Hindlimb muscle (tissue), 1 donor: ENCODE results near the gene CAV3. TPM values are rescaled to one million over a fixed set of nuclear protein-coding genes. Genes with fewer than 3 reads are reported as not detected.
A peak's percentile ranks its signal among the peaks of the same experiment; 100 is the strongest.

Experiments used
- DNase-seq: peaks from one replicate; pipeline ENCODE4 v3.0.0-alpha.2; 2013
- polyA plus RNA-seq: library from polyadenylated mRNA; unstranded; fragments of 120-200 nt; gene quantifications from one replicate; pipeline ENCODE4 v1.2.1, GENCODE V29; 2013; ENCODE audit not compliant: insufficient read length

Gene CAV3
- polyA plus RNA-seq, 1 donor, result 337 TPM

DNA sequence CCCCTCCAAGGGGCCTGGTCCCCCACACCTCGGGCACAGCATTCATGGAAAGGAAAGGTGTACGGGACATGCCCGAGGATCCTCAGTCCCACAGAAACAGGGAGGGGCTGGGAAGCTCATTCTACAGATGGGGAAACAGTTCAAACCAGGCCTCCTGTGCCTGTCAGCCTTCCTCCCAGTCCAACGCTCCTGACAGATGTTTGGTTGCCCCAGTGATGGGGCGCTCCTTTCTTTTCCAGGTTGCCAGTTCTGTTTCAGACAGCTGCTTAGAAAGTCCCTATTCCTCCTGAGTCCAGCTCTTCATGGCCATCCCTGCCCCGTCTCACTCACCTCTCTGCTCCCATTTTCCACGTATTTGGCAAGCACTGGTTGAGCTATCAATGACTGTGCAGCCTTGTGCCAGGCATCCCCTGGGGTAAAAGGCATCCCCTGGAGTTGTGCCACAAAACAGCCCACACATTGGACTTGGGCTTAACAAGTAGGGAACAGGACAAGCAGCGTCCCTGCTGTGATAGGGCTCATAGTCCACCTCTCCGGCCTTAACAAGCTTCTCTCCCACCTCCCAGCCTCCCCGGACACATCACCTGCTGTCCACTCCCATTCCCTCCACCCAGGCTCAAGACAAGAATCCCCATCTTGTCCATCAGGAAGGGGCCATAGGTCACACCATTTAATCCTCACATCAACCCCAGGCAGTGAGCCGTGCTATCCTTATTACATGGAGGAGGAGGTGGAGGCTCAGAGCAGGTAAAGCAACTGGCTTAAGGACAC is 29.2 kb downstream of the CAV3 start:
- DNase-seq, result no peak

DNA sequence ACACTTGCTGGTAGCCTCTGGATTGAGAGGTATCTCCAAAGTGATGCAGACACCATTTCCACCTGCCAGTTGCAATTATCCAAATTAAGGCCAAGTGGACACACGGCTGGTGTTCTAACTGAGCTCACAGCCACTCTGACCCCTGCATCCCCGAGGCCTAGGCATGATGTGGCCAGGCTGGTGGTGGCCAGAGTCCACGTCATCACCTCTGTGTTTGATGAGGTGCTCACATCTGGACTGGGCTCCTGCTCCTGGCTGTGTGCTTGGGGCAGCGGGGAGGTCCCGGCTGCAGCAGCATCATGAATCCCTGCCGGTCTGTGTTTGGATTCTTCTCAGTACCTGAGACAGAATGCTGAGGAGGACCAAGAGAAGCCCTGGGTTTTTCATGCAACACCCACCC is 30.9 kb downstream of the CAV3 start:
- DNase-seq, result no peak

DNA sequence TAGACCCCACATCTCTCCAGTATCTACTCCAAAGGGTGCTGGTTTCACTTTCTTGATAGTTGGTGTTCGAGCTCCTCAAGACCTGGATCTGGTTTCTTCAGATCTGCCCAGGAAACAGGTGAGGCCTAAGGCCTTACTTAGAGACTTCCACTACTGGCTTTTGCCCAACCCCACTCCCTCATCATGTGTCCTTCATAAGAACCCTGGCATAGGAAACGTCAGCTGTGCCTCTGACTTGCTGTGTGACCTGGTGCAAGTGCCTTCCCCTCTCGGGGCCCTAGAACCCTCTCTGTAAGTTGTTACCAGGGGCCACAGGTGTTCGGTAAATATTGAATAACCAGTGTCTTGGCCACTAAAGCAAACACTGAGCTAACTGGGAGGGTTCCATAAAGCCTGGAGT is 31.9 kb downstream of the CAV3 start:
- no peak for DNase-seq

DNA sequence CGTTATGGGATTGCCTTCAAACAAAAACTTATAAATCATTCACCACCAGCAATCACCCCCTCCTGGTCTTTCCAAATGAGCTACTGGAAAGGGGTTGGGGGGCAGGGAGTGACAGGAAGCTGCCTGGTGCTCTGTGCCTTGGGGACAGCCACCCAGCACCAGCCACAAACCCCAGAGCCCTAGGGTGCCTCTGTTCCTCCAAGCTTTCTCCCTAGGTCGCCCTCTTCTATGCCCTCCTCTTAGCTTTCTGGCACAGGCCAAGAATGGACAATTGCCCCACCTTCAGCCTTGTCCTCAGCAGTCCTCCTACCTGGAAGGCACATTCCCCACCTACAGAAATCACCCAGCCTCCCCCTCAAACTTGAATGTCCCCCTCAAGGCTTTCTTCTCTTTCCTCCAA is 32.5 kb downstream of the CAV3 start:
- DNase-seq, result no peak

DNA sequence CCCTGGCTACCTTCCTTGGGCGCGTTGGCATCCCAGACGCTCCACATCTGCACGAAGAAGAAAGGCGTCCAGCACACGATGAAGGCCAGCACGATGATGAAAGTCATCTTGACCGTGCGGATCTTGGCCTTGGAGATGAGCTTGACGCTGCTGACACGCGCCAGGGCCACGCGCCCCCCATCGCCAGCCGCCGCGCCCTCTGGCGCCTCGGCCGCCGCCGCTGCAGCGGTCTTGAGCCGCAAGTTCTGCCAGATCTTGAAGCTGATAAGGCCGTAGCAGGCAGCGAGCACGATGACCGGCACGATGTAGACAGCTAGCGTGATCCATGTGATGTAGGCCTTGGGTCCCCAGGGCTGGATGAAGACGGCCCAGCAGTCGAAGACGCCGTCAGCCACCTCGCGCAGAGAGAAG is 33.7 kb downstream of the CAV3 start:
- DNase-seq, result no peak

DNA sequence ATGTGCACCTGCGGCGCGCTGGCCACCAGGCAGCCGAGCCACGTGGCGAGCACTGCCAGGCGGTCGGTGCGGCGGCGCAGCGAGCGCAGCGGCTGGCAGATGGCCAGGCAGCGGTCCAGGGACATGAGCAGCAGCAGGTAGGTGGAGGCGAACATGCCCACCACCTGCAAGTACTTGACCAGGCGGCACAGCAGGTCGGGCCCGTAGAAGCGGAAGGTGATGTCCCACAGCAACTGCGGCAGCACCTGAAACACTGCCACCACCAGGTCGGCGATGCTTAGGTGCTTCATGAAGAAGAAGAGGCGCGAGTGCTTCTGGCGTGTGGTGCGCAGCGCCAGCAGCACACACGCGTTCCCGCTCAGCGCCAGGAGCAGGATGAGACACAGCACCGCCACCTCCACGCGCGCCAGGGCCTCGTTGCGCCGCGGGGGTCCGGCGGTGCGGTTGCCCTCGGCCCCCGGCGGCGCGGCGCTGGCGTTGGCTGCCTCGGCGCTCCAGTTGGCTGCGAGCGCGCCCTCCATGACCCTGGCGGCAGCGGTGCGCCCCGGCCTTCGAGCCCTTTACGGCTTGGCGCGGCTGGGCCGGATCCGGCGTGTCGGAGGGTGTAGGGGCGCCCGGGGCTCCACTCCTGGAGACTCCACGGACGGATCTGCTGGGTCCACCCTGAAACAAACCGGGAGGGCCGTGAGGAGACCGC is 34.2 kb downstream of the CAV3 start:
- DNase-seq, result no peak

DNA sequence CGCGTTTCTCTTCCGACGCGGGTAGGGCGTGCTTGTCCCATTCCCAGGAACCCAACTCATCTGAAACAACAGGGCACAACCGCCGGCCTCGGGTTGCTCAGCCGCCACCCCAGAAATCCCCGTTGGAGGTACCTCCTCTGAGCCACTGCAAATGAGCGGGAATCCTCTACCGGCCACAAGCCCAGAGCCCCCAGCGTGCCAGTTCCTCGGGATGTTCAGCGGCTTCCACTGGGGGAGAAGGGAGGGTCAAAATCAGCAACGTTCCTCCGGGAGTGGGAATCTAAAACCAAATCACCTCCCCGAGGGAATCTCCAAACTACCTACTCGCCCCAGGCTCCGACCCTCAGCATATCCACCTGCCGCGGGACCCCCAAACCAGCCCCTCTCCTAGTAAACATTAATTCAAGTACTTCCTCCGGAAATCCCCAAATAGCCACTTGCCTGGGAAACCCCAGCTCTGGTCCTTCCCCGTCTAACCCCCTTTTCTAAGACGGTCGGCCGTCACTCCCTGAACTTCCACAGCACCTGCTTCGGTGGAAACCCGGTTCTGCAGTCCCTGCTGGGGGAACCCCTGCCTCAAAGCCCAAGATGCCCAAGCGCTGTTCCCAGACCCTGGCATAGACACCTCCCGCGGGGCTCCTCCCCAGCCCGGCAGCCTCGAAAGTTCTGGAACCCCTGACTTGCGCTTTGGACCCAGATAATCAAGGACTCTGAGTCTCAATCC is 34.9 kb downstream of the CAV3 start:
- DNase-seq, result no peak

DNA sequence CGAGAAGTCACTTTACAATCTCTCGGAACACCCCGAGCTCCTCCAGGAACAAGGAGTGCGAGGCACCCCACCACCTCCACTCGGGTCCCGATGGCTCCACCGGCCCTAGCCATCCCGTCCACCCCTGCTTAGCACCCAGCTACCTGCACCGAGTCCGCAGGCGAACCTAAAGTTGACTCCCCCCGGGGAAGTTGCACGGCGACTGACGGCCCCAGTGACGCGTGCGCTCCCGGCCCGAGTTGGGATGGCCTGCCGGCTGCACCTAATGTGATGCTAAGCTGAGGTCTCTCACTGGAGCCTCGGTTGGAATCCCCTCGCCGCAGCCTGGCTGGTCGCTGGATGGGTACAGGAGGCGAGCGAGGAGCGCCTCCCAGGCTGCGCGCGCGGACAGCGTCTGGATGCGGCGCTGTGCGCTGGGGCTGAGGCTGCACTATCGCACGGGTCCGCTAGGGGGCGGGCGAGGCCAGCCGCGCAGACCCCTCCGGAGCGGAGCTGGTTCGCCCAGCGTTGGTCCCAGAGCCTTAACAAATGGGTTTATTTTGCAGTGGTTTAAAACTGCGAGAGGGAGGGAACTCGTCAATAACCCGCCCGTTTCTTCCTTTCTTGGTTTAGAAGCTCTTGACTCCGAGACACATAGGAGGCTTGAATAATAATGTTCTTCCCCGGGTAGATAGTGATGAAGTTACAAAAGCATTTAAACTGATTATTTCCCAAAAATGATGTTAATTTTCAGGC is 35.7 kb downstream of the CAV3 start, which contains the start of gene OXTR:
Gene OXTR, minus strand, starts transcription at position 526 of the 735 bp plus-strand sequence. CDS start 1,426 bp downstream, outside the sequence.
- peak; percentile 77 for DNase-seq

DNA sequence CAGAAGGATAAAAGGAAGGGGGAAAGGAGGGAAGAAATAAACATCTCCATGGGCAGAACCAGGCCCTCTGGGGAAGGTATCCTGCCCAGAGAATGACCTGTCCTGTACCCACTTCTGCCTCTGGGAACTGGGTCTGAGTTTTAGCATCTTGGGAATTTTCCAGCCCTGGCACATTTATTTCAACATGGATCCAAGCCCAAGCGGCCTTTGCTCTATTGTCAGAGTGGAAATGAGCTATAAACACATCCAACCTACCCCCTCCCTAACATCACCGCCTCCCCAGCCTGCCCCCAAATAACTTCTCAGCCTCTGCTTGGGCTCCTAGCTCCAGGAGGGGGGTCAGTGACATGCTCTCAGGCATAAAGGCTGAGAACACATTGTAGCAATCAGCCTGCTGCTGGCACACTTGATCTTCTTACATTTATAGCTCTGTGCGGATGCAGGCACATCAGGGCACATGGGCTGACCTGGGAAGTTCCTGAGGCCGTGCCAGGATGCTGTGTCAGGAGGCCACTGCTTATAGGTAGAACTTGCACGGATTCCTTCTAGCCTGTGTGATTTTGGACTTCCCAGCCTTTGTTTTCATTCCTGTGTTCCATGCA is 40.4 kb downstream of the CAV3 start:
- DNase-seq, result no peak

DNA sequence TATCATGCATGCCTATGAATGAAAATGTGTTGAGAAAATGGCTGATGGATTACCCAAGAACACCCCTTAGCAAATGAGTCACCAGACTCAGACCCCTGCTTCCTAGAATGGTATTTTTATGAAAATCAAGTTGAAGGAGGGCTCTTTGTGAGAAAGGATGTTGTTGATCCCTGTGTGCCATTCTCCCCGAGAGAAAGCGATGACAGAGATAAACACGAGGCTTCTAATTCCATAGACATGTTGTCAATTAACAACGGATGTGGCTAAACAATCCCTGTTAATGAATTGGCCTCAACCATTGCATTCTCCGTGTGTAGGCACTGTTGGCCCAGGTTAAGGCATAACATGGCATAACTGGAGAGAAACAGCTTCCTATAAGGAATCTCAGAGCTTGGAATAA is 41.6 kb downstream of the CAV3 start:
- DNase-seq, result no peak

DNA sequence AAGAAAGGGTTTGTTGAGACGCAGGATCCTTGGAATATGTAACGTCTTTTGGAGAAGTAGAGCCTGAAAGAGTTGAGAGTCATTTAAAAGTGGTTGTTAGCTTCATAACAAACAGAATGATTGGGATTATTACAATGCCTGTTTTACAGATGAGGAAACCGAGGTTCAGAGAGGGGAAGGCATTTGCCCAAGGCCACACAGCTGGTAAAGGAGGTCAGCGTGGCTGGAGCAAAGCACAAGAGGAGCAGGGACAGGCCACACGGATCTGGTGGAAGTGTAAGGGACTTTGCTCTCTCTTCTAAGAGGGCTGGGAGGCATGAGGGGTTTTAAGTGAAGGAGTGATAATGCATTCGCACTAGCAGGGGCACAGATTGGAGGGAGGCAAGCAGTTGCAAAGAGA is 42.0 kb downstream of the CAV3 start:
- DNase-seq, result no peak

DNA sequence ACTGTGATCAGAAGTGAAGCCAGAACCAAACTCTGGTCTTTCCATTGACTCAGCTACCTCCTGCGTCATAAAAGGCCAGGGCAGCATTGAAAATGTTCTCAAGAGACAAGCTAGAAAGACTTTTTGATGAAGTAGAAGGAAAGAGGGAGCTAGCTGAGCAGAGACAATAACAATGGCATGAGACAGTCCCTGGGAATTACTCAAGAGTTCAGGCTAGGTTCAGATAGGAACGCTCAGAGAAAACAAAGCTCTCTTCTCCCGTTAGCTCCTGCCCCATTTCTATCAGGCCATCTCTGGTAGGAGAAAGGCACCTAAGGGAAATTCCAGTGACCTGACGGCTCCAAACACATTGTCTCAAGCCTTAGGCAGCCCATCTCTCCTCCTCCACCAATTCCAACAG is 42.8 kb downstream of the CAV3 start:
- DNase-seq, result no peak

DNA sequence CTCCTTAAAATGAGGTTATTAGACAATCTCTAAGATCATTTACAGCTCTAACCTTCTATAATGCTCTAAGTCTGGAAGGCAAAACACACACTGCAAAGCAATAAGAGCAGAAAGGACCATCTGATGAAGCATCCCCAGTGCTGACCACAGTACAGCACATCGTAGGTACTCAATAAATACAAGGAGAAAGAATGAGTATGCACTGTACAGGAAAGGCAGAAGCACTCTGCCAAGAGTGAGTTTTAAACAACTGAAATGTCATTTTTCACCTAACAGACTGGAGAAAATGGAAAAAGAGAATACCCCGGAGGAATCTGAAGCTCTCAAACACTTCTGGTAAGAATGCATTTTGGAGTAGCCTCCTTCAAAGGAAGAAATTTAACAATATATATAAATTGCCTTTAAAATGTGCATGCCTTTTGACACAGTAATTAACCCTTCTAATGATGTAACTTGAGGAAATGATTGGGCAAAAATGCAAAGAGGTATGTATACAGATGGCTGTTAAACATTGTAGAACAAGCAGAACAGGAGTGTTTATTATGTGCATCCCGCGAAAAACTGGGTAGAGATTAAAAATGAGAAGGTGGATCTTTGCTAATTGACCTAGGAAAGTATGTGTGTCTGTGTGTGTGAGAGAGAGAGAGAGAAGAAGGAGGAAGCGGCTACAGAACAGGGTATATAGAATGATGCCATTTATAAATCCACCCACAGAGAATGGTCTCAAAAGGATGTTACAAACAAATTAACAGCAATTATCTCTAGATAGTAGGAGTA is 43.8 kb downstream of the CAV3 start:
- DNase-seq, result no peak

DNA sequence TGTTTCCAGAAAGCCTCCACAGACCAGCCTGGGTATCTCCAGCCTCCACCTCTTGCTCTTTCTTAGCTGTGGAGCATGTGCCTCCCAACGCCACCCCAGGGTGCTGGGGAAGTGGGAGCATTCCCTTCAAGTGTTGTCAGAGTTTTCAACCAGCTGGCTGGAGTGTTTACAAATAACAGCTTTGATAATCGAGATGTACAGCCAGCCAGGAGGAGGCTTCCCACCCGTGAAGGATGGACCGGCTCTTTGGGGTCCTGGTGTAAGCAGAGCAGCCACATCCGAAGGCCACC is 44.3 kb downstream of the CAV3 start:
- no peak for DNase-seq

DNA sequence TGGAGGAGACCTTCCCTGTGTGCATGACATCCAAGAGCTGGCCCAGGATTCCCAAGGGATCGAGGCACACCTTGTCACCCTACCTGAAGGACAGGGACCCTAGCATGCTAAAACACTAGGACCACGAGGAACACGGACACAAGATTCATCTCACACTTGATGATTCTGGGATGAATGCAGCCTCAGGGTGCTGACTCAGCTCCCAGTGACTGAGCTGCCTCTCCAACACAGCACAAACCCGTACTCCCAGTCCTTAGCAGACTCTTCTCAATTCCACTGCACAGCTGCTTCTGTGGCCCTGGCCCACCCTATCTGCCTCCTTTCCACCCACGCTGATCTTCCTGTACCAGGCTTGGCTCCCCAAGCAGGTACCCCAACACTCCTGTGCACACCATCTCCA is 44.9 kb downstream of the CAV3 start:
- no peak for DNase-seq

DNA sequence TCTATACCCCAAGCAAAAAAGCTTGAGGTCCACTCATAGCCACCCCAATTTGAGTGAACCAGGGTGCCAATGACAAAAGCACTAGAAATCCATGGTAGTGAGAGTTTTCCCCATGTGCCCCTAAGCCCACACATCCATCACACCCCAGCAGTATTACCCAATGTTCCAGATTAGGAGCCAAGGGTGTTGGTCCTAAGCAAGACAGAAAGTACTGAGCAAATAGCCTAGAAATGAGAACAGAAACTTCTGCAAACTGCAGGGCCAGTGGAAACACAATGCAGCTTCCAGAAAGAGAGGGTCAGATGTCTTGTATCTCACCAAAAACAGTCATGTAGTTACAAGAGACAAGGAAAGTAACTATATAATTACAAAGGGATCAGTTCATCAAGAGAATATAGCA is 46.7 kb downstream of the CAV3 start:
- no peak for DNase-seq

DNA sequence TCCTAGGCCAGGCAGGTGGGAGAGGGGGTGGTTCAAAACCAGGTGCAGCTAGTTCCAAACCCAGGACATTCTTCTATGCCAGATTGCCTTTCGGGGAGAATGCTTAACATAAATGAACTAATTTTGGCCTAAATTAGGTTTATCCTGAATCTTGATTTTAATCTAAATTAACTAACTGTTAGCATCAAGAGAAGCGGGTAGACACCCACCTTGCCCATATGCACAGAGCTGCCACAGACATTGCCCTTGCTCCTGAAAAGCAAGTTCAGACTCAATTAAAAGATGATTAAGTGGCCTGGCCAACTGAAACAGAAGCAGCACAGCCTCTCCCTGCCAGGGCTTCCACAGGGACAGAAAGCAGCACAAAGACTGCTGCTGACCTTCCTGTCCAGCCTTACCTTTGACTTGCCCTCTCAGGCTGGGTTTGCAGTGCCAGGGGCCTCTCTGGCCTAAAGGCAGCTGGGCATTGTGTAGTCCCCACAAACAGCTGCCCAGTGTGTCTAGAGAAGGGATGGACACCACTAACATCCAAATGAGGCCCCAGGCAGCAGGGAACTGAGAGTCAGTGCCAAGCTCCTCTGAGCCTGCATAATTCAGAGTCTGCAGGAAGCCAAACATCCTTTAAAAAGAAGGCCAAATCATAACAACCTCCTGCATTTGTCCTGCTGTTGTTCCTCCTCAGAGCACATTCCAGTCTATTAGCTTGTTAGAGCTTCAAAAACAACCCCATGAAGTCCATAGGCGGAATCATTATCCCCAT is 51.3 kb downstream of the CAV3 start:
- DNase-seq, result no peak

DNA sequence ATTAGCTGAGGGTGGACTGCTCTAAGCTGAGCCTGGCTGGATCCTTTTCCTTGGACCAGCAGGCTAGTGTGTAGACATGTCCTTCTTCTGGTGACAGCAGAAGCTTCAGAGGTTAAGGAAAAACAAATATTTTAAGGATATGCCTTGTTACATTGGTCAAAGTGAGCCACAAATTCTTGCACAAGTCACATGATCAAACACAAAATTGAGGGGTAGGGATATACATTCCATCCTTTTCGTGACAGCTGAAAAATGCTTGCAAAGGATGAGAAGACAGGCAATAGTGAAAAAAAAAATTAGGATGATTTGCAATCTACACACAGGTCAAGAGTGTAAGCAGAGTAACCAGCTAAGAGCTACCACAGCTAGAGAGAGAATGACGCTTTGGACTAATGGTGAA is 56.9 kb downstream of the CAV3 start:
- DNase-seq, result no peak

DNA sequence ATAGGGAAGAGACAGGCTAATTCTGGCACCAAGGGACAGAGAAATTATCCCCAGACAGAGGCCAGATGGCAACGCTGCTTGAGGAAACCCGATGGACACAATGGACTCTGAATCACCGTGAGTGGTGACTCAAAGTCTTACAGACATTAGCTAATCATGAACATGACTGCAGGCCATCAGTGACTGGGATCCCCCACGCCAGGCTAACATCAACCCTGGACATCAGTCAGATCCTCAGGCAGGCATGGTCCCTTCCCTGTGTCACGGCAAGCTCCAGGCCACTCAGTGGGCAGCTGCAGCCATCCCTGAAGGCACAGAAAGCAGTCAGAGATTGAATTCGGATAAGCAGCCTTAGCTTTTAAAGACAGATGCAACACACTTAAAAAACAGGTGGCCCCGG is 59.6 kb downstream of the CAV3 start:
- DNase-seq, result no peak

DNA sequence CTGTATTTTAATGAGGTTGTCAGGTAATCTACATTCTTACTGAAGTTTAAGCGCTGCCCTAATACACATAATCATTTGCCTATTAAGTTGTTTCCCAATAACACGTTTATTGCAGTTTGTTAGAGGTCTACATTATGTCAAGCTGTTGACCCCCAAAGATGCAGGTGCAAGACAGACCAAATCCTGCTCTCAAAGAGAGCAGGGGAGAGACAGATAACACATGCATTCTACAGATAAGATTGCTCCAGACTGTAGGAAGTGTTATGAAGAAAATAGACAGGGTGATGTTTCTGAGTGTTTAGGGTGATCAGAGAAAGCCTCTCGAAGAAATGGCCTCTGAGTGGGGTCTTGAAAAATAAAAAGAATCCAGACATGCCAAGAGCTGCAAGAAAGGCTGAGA is 60.6 kb downstream of the CAV3 start:
- DNase-seq, result no peak
